Measurements from ENCODE around the gene ZNF764.

The ZNF764 gene

GRCh38 chr16:30535106-30535776 lies 22.9 kb downstream of the ZNF764 start:
- peaks cover 58% of the 10 kb centered on the region for H3K79me2 ChIP-seq (ENCODE audit: insufficient read depth, low read length)
- peaks cover 10% of the 10 kb centered on the region for H3K4me1 ChIP-seq (ENCODE audit: insufficient read depth, low read length, poor library complexity, severe bottlenecking)
- TF ChIP-seq CTCF (conservative IDR thresholded peaks at IDR 0.05; ENCODE audit: low read length) (no peak), EZH2phosphoT487 (IDR thresholded peaks at IDR 0.05; ENCODE audit: borderline replicate concordance) (no peak)
- H3K4me2 ChIP-seq (ENCODE audit: low read depth, low read length, poor library complexity, severe bottlenecking): peak overlapping the region; percentile 85
- H3K9me3 ChIP-seq (ENCODE audit: insufficient read depth, low read depth, low read length): no peaks in the 10 kb centered on the region
- no peaks in the 10 kb centered on the region; the same call in 1 of the 2 replicates for H3K36me3 ChIP-seq (ENCODE audit: insufficient read depth, low read length)
- no peaks in the 10 kb centered on the region for H3F3A ChIP-seq (ENCODE audit: low read depth)
- H3K9me2 ChIP-seq (replicated peaks; ENCODE audit: low read depth, low read length): no peaks in the 10 kb centered on the region
- H2AFZ ChIP-seq (ENCODE audit: low read length): peak overlapping the region; percentile 80
- peak overlapping the region; percentile 96 for H3K9ac ChIP-seq (ENCODE audit: low read depth, low read length, poor library complexity, severe bottlenecking)
- peaks cover 7% of the 10 kb centered on the region for H4K20me1 ChIP-seq (ENCODE audit: insufficient read depth, low read length, poor library complexity, severe bottlenecking)
- peak overlapping the region; percentile 96 for H3K4me3 ChIP-seq (ENCODE audit: low read length, poor library complexity, severe bottlenecking)
- H3K27me3 ChIP-seq (ENCODE audit: insufficient read depth, low read length, poor library complexity, severe bottlenecking): no peaks in the 10 kb centered on the region

GRCh38 chr16:30534368-30535105 lies 23.6 kb downstream of the ZNF764 start, which contains the start of gene ZNF747:
Gene ZNF747, minus strand, starts transcription at chr16:30534858. Its CDS starts 179 bp downstream, at chr16:30534679.
- Histone ChIP-seq H3K79me2 (ENCODE audit: insufficient read depth, low read length) (peaks cover 58% of the 10 kb centered on the region), H3K27me3 (ENCODE audit: insufficient read depth, low read length, poor library complexity, severe bottlenecking) (no peaks in the 10 kb centered on the region), H3K4me3 (ENCODE audit: low read length, poor library complexity, severe bottlenecking) (peak within 1 kb of the TSS; percentile 96), H3K4me2 (ENCODE audit: low read depth, low read length, poor library complexity, severe bottlenecking) (peak within 1 kb of the TSS; percentile 91), H3K4me1 (ENCODE audit: insufficient read depth, low read length, poor library complexity, severe bottlenecking) (peaks cover 10% of the 10 kb centered on the region), H3K36me3 (ENCODE audit: insufficient read depth, low read length) (no peaks in the 10 kb centered on the region; the same call in 1 of the 2 replicates), H2AFZ (ENCODE audit: low read length) (peak within 1 kb of the TSS; percentile 86), H4K20me1 (ENCODE audit: insufficient read depth, low read length, poor library complexity, severe bottlenecking) (peaks cover 7% of the 10 kb centered on the region), H3F3A (ENCODE audit: low read depth) (no peaks in the 10 kb centered on the region), H3K9ac (ENCODE audit: low read depth, low read length, poor library complexity, severe bottlenecking) (peak within 1 kb of the TSS; percentile 96), H3K9me2 (replicated peaks; ENCODE audit: low read depth, low read length) (no peaks in the 10 kb centered on the region), H3K9me3 (ENCODE audit: insufficient read depth, low read depth, low read length) (no peaks in the 10 kb centered on the region)
- TF ChIP-seq CTCF (conservative IDR thresholded peaks at IDR 0.05; ENCODE audit: low read length) (no peak), EZH2phosphoT487 (IDR thresholded peaks at IDR 0.05; ENCODE audit: borderline replicate concordance) (no peak)

GRCh38 chr16:30533748-30534367 lies 24.3 kb downstream of the ZNF764 start:
- Histone ChIP-seq H3K4me1 (ENCODE audit: insufficient read depth, low read length, poor library complexity, severe bottlenecking) (peaks cover 10% of the 10 kb centered on the region), H3K4me2 (ENCODE audit: low read depth, low read length, poor library complexity, severe bottlenecking) (peak overlapping the region; percentile 91), H3K9me2 (replicated peaks; ENCODE audit: low read depth, low read length) (no peaks in the 10 kb centered on the region), H3F3A (ENCODE audit: low read depth) (no peaks in the 10 kb centered on the region), H3K9me3 (ENCODE audit: insufficient read depth, low read depth, low read length) (no peaks in the 10 kb centered on the region), H3K27me3 (ENCODE audit: insufficient read depth, low read length, poor library complexity, severe bottlenecking) (no peaks in the 10 kb centered on the region), H3K4me3 (ENCODE audit: low read length, poor library complexity, severe bottlenecking) (peak overlapping the region; percentile 96), H3K9ac (ENCODE audit: low read depth, low read length, poor library complexity, severe bottlenecking) (peak overlapping the region; percentile 96), H3K36me3 (ENCODE audit: insufficient read depth, low read length) (no peaks in the 10 kb centered on the region; the same call in 1 of the 2 replicates), H3K79me2 (ENCODE audit: insufficient read depth, low read length) (peaks cover 58% of the 10 kb centered on the region), H4K20me1 (ENCODE audit: insufficient read depth, low read length, poor library complexity, severe bottlenecking) (peaks cover 7% of the 10 kb centered on the region), H2AFZ (ENCODE audit: low read length) (peak overlapping the region; percentile 86; the same call in 1 of the 2 replicates)
- TF ChIP-seq EZH2phosphoT487 (IDR thresholded peaks at IDR 0.05; ENCODE audit: borderline replicate concordance) (no peak), CTCF (conservative IDR thresholded peaks at IDR 0.05; ENCODE audit: low read length) (no peak; the same call in 1 of the 2 replicates)
